ENCODE results near the gene ANO2. TPM values are rescaled to one million over a fixed set of nuclear protein-coding genes. Genes with fewer than 3 reads are reported as not detected.

The ANO2 gene
- total RNA-seq, 2 donors from 2014 or later: 6.7 to 18.5 TPM

- H3K4me3 ChIP-seq: no peak overlapping the region
- H3K36me3 ChIP-seq: no peaks in the 10 kb centered on the region
- DNase-seq (ENCODE audit: low spot score): no peak
- no peaks in the 10 kb centered on the region for H3K4me1 ChIP-seq (ENCODE audit: control insufficient read depth in 1 of 2, low read depth in 2 of 2)
- no peaks in the 10 kb centered on the region for H3K27me3 ChIP-seq (replicated peaks; ENCODE audit: insufficient read depth)
- no peaks in the 10 kb centered on the region for H3K9me3 ChIP-seq
- no peak for ATAC-seq (ENCODE audit: insufficient number of reproducible peaks, low FRiP score, low read depth)
- no peak for TF ChIP-seq CTCF (IDR thresholded peaks at IDR 0.05)
- H3K27ac ChIP-seq: no peak overlapping the region
Observed at GRCh38 chr12:5985471-5985870, 40.4 kb upstream of the ANO2 start.

GRCh38 chr12:5984873-5985272 is 39.8 kb upstream of the ANO2 start:
- no peaks in the 10 kb centered on the region for H3K27me3 ChIP-seq (replicated peaks; ENCODE audit: insufficient read depth)
- no peaks in the 10 kb centered on the region for H3K9me3 ChIP-seq
- H3K4me1 ChIP-seq (ENCODE audit: control insufficient read depth in 1 of 2, low read depth in 2 of 2): no peaks in the 10 kb centered on the region

GRCh38 chr12:5982106-5982505 is 37.0 kb upstream of the ANO2 start:
- DNase-seq (ENCODE audit: low spot score): no peak
- no peak for TF ChIP-seq CTCF (IDR thresholded peaks at IDR 0.05)
- no peaks in the 10 kb centered on the region for H3K4me1 ChIP-seq (ENCODE audit: control insufficient read depth in 1 of 2, low read depth in 2 of 2)
- H3K27me3 ChIP-seq (replicated peaks; ENCODE audit: insufficient read depth): no peaks in the 10 kb centered on the region
- no peak overlapping the region for H3K27ac ChIP-seq
- H3K36me3 ChIP-seq: no peaks in the 10 kb centered on the region
- ATAC-seq (ENCODE audit: insufficient number of reproducible peaks, low FRiP score, low read depth): no peak
- no peaks in the 10 kb centered on the region for H3K9me3 ChIP-seq
- H3K4me3 ChIP-seq: no peak overlapping the region

More at GRCh38 chr12:5984873-5985272, 39.8 kb upstream of the ANO2 start:
- ATAC-seq (ENCODE audit: insufficient number of reproducible peaks, low FRiP score, low read depth) (no peak), DNase-seq (ENCODE audit: low spot score) (no peak)
- no peak overlapping the region for H3K27ac ChIP-seq
- H3K4me3 ChIP-seq: no peak overlapping the region
- H3K36me3 ChIP-seq: no peaks in the 10 kb centered on the region
- no peak for TF ChIP-seq CTCF (IDR thresholded peaks at IDR 0.05)

- Histone ChIP-seq H3K36me3 (no peaks in the 10 kb centered on the region), H3K4me3 (no peak overlapping the region), H3K27ac (no peak overlapping the region), H3K27me3 (replicated peaks; ENCODE audit: insufficient read depth) (no peaks in the 10 kb centered on the region), H3K9me3 (no peaks in the 10 kb centered on the region), H3K4me1 (ENCODE audit: control insufficient read depth in 1 of 2, low read depth in 2 of 2) (no peaks in the 10 kb centered on the region)
- ATAC-seq (ENCODE audit: insufficient number of reproducible peaks, low FRiP score, low read depth): no peak
- no peak for TF ChIP-seq CTCF (IDR thresholded peaks at IDR 0.05)
- no peak for DNase-seq (ENCODE audit: low spot score)
Observed at GRCh38 chr12:5977556-5977955, 32.5 kb upstream of the ANO2 start.

- DNase-seq (ENCODE audit: low spot score) (no peak), ATAC-seq (ENCODE audit: insufficient number of reproducible peaks, low FRiP score, low read depth) (no peak)
- no peak for TF ChIP-seq CTCF (IDR thresholded peaks at IDR 0.05)
- Histone ChIP-seq H3K27me3 (replicated peaks; ENCODE audit: insufficient read depth) (no peaks in the 10 kb centered on the region), H3K36me3 (no peaks in the 10 kb centered on the region), H3K27ac (no peak overlapping the region), H3K4me3 (no peak overlapping the region), H3K9me3 (no peaks in the 10 kb centered on the region), H3K4me1 (ENCODE audit: control insufficient read depth in 1 of 2, low read depth in 2 of 2) (no peaks in the 10 kb centered on the region)
Observed at GRCh38 chr12:5976711-5977110, 31.7 kb upstream of the ANO2 start.

Measured in thoracic aorta (tissue), 2 donors.